C4-2B (cell line): ENCODE measurements around the gene SPATA24.

Source experiments
- CTCF ChIP-seq: fragments of 450-650 bp; conservative IDR thresholded peaks from 2 replicates; pipeline ENCODE4 v1.5.1; 2017; ENCODE audit warnings: mild to moderate bottlenecking
- ZFX ChIP-seq: fragments of 450-650 bp; IDR thresholded peaks from 2 replicates; pipeline ENCODE4 v1.6.1; 2017

- TF ChIP-seq CTCF (no peak), ZFX (no peak)
Observed at GRCh38 chr5:139414581-139415130, 10.8 kb upstream of the SPATA24 start.
